Activated CD4-positive, alpha-beta T cell treated with anti-CD3 and anti-CD28 coated beads, Interleukin-2, amount 50 U/mL, for 16 hours (primary cell): Measurements from ENCODE around the gene LSP1.

Experiments
- DNase-seq: peaks from one replicate; pipeline ENCODE4 v3.0.0-alpha.2; 2020

Gene LSP1

GRCh38 chr11:1838077-1838425 lies 14.8 kb upstream of the LSP1 start:
- no peak for DNase-seq

GRCh38 chr11:1838426-1839144 lies 14.3 kb upstream of the LSP1 start, which contains the start of gene TNNI2:
Gene TNNI2 (plus strand): TSS chr11:1838981. CDS start chr11:1839697, 716 bp downstream.
- no peak for DNase-seq

GRCh38 chr11:1839204-1839923 lies 13.5 kb upstream of the LSP1 start:
- DNase-seq = no peak

- DNase-seq = no peak
Measured at GRCh38 chr11:1839924-1840779, 12.7 kb upstream of the LSP1 start.

GRCh38 chr11:1840780-1841480 lies 12.0 kb upstream of the LSP1 start:
- DNase-seq = no peak

- DNase-seq = no peak
Measured at GRCh38 chr11:1841511-1842148, 11.3 kb upstream of the LSP1 start.

- no peak for DNase-seq
Measured at GRCh38 chr11:1842149-1843097, 10.5 kb upstream of the LSP1 start.

GRCh38 chr11:1843098-1843473 lies 9.8 kb upstream of the LSP1 start:
- no peak for DNase-seq

GRCh38 chr11:1843796-1844195 lies 9.1 kb upstream of the LSP1 start:
- DNase-seq = no peak

GRCh38 chr11:1844221-1845094 lies 8.4 kb upstream of the LSP1 start:
- peak; percentile 20 for DNase-seq

GRCh38 chr11:1845095-1845429 lies 7.8 kb upstream of the LSP1 start:
- DNase-seq = no peak

- DNase-seq = no peak
Measured at GRCh38 chr11:1845561-1846452, 7.1 kb upstream of the LSP1 start.

GRCh38 chr11:1846453-1846932 lies 6.4 kb upstream of the LSP1 start:
- DNase-seq = no peak

GRCh38 chr11:1847006-1847735 lies 5.7 kb upstream of the LSP1 start:
- no peak for DNase-seq

GRCh38 chr11:1847926-1848639 lies 4.8 kb upstream of the LSP1 start:
- no peak for DNase-seq

- DNase-seq = no peak
Measured at GRCh38 chr11:1848640-1849430, 4.0 kb upstream of the LSP1 start.
